Measurements from ENCODE around the gene RASGRP4.
"Not testable (repeated sequence)": the region's sequence is repeated elsewhere in the genome, so short reads cannot be mapped to it uniquely, and the experiment has no call there.

The RASGRP4 gene

DNA sequence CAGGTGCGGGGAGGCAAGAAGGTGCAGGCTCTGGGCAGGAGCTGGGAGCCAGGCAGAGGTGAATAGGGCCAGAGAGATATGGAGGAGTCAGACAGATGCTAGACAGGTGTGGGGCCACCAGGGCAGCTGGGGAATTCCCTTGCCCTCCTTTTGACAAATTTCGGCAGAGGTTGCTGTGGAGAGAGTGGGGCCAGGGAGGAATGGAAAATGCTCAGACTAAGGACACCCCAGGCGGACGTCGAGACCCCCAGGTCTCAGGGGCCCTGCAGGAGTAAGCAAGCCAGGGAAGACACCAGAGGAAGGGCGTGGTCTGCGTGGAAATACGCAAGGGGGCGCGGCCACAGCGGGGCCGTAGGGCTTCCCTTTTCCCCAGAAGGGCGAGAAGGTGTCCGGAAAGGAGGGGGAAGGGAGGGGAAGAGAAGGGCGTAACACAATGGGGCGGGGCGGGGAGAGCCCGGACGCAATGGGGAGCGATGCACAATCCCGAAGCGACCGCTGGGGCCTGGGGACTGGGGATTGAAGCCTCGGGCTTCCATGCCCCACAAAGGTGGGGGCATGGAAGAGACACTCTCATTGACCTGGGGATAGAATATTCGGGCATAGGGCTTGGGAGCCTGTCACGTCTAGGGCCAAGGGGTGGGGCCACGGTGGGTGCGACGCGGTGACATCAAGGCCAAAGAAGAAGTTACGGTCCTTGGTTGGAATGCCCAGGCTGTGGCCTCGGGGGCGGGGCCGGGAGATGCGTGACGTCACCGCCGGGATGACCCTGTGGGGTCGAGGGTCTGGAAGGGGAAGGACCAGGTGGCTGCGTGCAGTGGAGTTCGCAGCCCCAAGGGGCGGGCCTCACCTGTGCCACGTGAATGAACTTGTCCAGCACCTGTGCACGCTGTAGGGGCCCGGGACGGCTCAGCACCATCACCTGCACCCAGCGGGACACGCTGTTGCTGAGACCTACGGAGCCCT, 8.2 kb downstream of the RASGRP4 start:
- H3K4me3 ChIP-seq (ENCODE audit: low read depth, low read length), result peak overlapping the region; percentile 57

DNA sequence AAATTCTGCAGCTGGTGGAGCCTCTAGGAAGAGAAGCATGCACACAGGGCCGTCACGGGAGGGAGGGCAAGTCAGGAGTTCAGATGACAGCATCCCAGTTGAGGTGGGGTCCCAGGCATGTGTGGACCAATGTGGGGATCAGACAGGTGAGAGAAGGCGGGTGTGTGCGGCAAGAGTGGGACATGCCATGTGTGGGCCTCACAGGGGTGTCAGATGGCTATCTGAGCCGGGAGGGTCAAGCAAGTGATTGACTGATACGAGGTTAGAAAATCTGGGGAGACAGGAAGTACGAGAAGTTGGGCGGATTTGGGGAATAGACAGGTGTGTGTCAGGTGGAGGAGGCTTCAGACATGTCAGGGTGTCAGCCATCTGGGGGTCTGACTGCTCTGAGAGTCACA, 8.9 kb downstream of the RASGRP4 start:
- no peak overlapping the region for H3K4me3 ChIP-seq (ENCODE audit: low read depth, low read length)

DNA sequence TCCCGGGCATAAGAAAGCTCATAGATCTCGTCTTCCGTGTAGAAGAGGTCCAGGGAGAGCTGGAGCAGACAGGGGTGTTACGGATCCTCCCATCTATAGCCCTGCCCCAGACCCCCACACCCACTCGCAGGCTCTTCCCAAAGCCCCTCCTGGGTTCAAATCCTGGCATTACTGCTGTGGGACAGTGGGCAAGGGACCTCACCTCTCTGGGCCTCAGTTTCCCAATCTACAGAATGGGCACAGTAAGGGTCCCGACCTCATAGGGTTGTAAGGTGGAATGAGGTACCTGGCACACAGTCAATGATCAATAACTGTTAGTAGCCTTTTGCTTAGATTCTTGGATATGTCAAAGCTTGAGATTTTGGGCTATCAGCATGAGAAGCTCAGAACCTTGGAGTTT, 12.6 kb downstream of the RASGRP4 start:
- no peak overlapping the region for H3K4me3 ChIP-seq (ENCODE audit: low read depth, low read length)

DNA sequence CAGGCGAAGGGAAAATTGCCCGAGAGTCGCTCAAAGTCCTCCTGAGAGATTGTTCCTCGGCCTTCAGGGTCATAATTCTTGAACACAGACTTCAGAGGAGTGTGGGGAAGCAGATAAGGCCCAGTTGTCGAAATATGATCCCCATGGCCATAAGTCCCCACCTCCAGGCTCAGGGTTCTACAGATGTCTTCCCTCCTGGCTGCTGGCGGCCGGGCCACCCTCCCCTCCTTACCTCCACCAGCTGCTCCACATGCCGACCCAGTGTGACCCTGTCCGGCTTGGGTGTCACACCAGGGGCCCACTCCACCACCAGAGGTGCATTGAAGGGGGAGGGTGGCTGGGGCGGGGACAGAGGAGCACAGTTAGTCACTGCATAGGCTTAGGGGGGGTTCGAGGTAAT, 13.1 kb downstream of the RASGRP4 start:
- no peak overlapping the region for H3K4me3 ChIP-seq (ENCODE audit: low read depth, low read length)

DNA sequence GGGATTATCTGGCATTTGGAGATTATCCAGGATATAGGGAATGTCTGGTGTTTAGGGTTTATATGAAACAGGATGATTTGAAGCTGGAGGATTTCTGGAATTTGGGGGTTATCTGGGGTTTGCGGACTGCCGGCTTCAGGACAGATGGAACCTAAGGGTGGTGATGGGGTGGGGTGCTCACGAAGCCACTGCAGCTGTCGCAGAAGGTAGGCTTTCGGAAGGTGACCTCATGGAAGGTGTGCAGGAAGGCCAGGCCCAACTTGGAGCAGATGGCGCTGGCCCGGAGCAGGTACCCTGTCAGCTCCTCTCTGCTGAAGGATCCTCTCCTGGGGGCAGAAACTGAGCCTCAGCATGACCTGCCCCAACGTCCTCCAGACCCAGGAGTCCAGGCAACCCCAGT, 13.5 kb downstream of the RASGRP4 start:
- H3K4me3 ChIP-seq (ENCODE audit: low read depth, low read length), result no peak overlapping the region

DNA sequence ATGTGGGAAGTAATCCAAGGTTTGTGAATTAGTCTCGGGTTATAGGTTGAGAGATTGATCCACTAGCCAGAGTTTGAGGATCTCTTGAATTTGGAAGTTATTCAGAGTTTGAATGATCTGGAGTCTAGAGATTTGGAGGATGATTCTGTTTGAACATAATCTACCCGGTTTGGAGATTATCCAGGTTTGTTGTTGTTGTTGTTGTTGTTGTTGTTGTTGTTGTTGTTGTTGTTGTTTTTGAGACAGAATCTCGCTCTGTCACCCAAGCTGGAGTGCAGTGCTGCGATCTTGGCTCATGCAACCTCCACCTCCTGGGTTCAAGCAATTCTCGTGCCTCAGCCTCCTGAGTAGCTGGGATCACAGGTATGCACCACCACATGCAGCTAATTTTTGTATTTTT, 14.1 kb downstream of the RASGRP4 start:
- not testable (repeated sequence) for H3K4me3 ChIP-seq (ENCODE audit: low read depth, low read length)

DNA sequence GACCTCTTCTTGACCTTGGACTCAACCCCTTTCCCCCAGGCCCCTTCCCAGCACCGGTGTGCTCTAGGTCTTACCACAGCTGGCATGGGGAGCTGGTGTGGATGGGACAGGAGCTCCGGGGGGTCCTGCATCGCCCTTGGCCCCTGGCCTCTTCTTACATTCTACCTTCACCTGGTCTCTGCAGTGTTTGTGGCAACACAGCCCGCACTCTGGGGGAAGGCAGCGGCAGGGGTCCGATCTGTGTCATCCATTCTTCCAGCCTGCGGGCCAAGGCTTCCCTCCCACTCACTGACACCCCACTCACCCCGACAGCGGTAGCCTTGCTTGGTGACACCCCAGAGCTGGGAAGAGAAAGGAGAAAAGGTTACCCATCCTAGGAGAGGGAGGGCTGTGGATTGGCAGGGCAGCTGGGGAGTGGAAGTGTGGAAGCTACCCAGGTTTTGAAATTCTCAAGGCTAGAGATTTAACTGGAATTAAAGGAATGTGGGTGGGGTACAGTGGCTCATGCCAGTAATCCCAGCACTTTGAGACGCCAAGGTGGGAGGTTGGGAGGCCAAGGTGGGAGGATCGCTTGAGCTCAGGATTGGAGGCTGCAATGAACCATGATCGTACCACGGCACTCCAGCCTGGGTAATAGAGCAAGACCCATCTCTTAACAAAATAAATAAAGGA, 14.8 kb downstream of the RASGRP4 start:
- H3K4me3 ChIP-seq (ENCODE audit: low read depth, low read length), result no peak overlapping the region

DNA sequence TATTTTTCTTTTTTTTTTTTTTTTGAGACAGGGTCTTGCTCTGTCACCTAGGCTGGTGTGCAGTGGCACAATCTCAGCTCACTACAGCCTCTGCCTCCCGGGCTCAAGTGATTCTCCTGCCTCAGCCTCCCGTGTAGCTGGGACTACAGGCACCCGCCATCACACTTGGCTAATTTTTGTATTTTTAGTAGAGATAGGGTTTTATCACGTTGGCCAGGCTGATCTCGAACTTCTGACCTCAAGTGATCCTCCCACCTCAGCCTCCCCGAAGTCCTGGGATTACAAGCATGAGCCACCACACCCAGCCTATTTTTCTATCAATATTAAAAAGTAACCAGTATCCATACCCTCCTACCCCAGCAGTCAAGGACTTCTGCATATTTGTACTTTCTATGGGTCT, 15.6 kb downstream of the RASGRP4 start:
- H3K4me3 ChIP-seq (ENCODE audit: low read depth, low read length), result not testable (repeated sequence)

DNA sequence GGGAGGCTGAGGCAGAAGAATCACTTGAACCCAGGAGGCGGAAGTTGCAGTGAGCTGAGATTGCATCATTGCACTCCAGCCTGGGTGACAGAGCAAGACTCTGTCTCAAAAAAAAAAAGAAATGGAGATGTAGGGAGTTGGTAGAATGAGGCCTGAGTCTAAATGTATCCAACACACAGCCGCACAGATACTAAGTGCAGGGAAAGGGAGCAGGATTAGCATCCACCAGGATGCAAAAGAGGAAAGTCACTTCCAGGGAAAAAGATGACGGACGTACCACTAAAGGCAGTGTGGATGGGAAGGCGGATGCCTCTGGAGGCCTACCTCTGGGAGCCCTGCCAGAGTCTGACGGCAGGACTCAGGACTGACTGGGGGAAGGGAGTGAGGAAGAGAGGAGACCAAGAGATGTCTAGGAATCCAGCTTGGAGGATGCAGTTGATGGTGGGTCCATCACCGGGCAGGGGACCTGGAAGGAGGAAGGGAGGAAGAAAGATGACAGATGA, 16.3 kb downstream of the RASGRP4 start:
- H3K4me3 ChIP-seq (ENCODE audit: low read depth, low read length), result no peak overlapping the region

DNA sequence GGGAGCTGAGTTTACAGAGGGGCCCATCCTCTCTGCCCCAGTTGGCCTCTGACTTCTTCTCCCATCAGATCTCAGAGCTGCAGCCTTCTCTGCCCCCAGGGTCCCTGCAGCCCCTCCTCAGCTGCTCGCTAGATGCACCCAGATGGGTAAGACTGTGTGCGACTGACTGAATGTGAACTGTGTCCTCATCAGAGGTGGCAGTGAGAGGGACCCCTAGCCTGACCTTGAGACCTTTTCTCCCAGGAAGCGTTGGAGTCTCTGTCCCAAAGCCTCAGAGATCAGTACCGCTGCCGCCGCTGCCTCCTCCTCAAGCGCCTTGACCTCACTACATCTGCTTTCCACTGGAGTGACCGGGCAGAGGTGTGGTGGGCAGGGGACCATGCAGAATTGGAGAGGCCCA, 20.7 kb downstream of the RASGRP4 start:
- no peak overlapping the region for H3K4me3 ChIP-seq (ENCODE audit: low read depth, low read length)

DNA sequence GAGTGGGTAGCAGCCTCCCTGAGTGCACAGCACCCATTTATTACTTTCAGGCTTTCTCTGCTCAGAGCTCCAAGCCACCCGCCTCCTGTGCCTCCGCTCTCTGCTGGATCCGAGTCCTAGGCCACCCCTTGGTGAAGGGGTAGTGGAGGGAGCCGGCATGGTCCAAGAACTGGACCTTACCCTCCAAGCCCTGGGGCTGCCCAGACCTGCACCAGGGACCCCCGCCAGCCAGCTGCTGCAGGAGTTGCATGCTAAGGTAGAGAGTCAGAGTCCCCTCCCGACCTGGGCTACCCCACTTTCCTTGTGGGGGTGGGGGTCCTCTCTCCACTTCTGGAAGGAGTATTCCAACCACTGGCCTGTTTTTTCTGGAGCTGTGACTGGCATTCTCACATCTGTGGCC, 21.2 kb downstream of the RASGRP4 start:
- H3K4me3 ChIP-seq (ENCODE audit: low read depth, low read length), result no peak overlapping the region

DNA sequence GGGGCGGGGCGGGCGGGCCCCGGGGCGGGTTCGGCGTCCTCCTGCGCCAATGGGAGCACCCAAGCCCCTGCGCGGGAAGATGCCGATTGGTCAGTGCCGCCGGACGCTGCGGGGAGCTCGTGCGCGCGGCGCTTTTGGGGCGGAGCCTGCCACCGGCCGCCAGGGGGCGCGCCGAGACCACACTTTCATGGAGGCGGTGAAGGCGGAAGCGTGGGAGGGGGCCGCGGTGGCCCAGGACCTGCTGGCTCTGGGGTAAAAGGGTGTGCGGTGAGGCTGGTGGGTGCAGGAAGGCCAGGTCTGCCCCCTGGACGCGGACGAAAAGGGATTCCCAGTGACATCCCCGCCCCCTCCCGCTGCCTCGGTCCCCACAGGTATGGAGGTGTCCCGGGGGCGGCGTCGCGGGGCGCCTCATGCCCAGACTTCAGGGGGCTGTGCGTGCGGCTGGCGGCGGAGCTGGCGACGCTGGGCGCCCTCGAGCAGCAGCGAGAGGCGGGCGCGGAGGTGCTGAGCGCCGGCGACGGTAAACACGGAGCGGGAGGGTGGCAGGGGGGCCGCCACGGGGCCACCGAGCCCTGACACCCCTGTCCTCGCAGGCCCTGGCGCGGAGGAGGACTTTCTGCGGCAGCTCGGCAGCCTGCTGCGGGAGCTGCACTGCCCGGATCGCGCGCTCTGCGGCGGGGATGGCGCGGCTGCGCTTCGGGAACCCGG, 22.9 kb downstream of the RASGRP4 start, which contains the start of gene FAM98C:
Gene FAM98C, plus strand, starts transcription at position 127 of the 708 bp plus-strand sequence. Its CDS starts 61 bp downstream, at position 188.
- peak within 1 kb of the TSS; percentile 47 for H3K4me3 ChIP-seq (ENCODE audit: low read depth, low read length)

DNA sequence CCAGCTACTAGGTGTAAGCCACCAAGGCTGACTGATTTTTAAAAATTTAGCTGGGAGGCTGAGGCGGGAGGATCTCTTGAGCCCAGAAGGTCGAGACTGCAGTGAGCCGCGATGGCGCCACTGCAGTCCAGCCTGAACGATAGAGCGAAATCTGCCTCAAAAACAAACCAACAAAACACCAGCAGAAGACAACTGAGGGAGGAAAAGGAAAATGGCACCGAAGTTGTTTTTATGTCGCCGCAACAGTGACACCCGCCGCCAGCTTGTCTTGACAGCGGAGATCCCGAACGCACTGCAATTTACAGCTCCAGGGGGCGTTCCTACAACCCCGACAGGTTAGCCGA, 23.4 kb downstream of the RASGRP4 start:
- no peak overlapping the region for H3K4me3 ChIP-seq (ENCODE audit: low read depth, low read length)

DNA sequence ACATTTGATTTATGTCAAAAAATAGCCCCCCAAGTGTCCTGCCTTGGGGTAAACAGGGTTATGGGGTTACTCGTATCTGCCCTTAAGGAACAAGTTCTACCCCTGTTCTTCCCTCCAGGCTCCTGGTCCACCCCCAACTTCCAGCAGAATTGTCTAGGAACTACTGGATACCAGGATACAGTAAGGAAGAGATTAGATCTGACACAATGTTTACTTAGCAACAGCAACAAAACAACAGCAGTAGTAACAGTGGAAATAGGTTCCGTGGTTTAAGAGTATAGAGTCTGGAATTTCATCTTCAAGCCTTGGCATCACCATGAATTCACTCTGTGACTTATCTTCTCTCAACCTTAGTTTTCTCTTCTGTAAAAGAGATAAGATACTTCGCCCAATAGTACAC, 24.9 kb downstream of the RASGRP4 start:
- no peak overlapping the region for H3K4me3 ChIP-seq (ENCODE audit: low read depth, low read length)

DNA sequence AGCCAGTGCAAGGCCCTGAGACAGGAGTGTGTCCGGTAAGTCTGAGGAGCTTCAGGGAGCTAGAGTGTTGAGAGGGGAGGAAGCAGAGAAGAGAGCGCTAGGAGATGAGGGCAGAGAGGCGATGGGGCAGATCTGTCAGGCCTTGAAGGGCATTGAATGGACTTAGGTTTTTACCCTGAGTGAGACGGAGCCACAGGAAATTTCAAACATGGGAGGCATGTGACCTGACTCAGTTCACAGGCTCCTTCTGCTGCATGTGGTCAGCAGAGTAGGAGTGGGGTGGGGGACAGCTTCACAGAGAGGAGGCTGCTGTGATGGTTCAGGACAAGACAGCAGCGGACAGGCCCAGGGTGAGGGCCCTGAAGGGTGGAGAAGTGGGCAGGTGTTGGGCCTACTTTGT, 25.7 kb downstream of the RASGRP4 start:
- H3K4me3 ChIP-seq (ENCODE audit: low read depth, low read length), result no peak overlapping the region

DNA sequence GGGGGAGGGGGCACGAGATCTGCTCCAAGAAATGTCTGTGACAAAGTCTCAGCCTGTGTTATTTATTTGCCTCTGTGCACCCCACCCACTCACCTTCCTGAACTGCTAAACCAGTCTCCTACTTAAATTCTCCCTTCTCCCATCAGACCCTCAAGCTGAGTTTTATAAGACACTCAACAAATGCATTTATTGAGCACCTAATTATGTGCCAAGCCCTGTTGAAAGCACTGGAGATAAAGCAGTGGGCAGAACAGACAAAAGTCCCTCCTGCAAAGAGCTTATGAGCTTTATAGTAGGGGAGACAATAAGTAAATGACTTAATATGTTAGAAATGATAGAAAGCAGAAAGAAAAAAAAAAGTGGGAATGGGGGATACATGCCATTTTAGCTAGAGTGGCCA, 26.5 kb downstream of the RASGRP4 start:
- H3K4me3 ChIP-seq (ENCODE audit: low read depth, low read length), result no peak overlapping the region

DNA sequence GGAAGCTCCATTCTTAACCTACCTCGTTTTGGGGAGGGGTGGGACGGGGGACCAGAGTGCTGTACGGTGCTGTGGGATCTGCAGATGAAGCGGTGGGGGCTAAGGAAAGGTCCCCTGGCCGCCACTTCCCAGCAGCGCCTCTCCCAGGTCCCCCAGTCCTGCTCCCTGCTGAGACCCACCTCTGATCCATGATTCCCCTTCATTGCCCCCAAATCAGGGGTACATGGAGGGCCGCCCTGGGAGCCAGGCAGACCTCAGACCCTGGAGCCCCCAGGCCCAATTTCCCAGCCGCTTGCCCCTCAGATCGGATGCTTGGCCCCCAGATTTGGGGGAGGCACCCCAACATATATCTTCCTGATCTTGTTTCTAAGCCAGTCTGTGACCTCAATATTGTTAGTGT, 26.9 kb downstream of the RASGRP4 start:
- no peak overlapping the region for H3K4me3 ChIP-seq (ENCODE audit: low read depth, low read length)

DNA sequence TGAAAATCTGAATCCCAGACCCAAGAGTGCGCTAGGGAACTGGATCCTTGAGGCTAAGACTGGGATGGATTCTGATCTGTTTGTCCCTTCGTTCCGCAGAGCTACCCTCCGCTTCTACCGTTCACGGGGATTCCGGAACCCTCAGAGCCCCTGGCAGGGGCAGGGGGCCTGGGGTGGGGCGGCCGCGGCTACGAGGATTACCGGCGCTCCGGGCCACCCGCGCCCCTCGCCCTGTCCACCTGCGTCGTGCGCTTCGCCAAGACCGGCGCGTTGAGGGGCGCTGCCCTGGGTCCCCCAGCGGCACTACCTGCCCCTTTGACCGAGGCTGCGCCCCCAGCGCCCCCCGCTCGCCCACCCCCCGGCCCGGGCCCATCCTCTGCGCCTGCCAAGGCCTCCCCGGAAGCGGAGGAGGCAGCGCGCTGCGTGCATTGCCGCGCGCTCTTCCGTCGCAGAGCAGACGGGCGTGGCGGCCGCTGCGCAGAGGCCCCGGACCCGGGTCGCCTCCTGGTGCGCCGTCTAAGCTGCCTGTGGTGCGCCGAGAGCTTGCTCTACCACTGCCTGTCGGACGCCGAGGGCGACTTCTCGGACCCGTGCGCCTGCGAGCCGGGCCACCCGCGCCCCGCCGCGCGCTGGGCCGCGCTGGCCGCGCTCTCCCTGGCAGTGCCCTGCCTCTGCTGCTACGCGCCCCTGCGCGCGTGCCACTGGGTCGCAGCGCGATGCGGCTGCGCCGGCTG, 30.5 kb downstream of the RASGRP4 start:
- peak overlapping the region; percentile 21 for H3K4me3 ChIP-seq (ENCODE audit: low read depth, low read length)

DNA sequence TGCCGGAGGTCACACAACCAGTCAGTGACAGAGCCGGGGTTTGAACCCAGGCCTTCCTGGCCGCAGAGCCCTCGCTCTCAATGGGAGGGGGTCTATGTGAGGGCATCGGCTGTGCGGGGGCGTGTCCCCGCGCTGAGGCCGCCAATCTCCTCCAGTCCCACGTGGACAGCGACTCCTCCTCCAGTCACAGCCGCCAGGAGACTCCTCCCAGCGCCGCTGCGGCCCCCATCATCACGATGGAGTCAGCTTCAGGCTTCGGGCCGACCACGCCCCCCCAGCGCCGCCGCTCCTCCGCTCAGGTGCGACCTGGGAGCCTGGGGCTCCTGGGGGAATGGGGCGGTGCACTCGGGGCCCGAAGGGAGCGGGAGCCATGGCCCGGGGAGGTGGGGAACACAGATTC, 31.5 kb downstream of the RASGRP4 start:
- H3K4me3 ChIP-seq (ENCODE audit: low read depth, low read length), result peak overlapping the region; percentile 6

DNA sequence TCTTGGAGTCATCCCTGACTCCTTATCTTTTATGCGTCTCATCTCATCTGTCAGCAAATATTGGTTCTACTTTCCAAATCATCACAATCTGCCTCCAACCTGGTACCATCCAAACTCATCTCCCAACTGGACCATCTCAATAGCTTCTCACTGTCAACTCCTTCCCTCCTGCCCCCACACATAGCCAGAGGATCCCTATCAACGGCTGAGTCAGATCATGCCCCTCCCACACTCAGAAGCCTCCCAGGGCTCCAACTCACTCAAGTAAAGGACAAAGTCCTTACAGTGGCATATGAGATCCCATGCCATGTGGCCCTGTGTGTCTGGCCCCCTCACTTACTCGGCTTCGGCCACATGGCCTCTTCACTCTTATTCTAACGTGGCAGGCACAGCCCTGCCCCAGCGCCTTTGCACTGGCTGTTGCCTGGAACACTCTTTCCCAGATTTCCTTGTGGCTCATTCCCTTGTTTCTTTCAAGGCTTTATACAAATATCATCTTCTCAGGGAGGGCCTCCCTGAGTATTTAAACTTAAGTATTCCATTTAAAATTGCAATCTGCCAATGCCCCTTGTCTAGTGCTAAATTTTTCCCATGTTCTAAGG, 33.2 kb downstream of the RASGRP4 start:
- H3K4me3 ChIP-seq (ENCODE audit: low read depth, low read length), result no peak overlapping the region

All from iPS-11a (cell line).